Posterior cingulate gyrus (tissue), 11 donors: ENCODE measurements around the gene RBSN.

ENCODE experiments used
- DNase-seq, 10 donors: peaks; one replicate each; pipeline versions ENCODE4 v3.0.0 to v3.0.0-alpha.2; 2020 to 2021; ENCODE audit warnings: mixed read lengths in 3 of 10
- intact Hi-C: fragments of 100-400 bp; cut with DNase I; formaldehyde crosslinking; loops from one replicate; pipeline ENCODE4 v1.15.1; 2023

Gene RBSN

GRCh38 chr3:15102836-15103235, 3.9 kb upstream of the RBSN start:
- intact Hi-C loops: no loop called here
- no peak for DNase-seq

GRCh38 chr3:15102256-15102655, 3.3 kb upstream of the RBSN start:
- peak; percentile 38 to 95 (median 60) for DNase-seq
- intact Hi-C loops: no loop called here

- intact Hi-C loops: loop anchor here (1.0 to 5.0 kb wide), 4 partner anchors 34 to 447 kb away; partner anchors contain the start of genes CAPN7, CCDC174, MRPS25 and NR2C2
- peak in 2 of 10 donors; percentile 21 to 23 for DNase-seq
Observed at GRCh38 chr3:15099364-15100098, 583 bp upstream of the RBSN start.

GRCh38 chr3:15097891-15098290, 1.1 kb downstream of the RBSN start:
- intact Hi-C loops: loop anchor here (5.0 kb wide), 2 partner anchors 151 to 446 kb away; partner anchors contain the start of genes CCDC174 and NR2C2
- no peak for DNase-seq

- intact Hi-C loops: loop anchor here (5.0 kb wide), 2 partner anchors 149 to 444 kb away; partner anchors contain the start of genes CCDC174 and NR2C2
- DNase-seq: peak in 1 of 10 donors; percentile 13
Observed at GRCh38 chr3:15096046-15096445, 2.9 kb downstream of the RBSN start.

GRCh38 chr3:15094187-15094875, 4.6 kb downstream of the RBSN start:
- intact Hi-C loops: no loop called here
- no peak for DNase-seq

- DNase-seq: no peak
- intact Hi-C loops: no loop called here
Observed at GRCh38 chr3:15092686-15093085, 6.3 kb downstream of the RBSN start.

GRCh38 chr3:15091575-15091974, 7.4 kb downstream of the RBSN start:
- intact Hi-C loops: no loop called here
- no peak for DNase-seq

- no peak for DNase-seq
Observed at GRCh38 chr3:15089201-15089600, 9.7 kb downstream of the RBSN start.

GRCh38 chr3:15086699-15087098, 12.2 kb downstream of the RBSN start:
- DNase-seq: no peak
- intact Hi-C loops: no loop called here

More at GRCh38 chr3:15089201-15089600, 9.7 kb downstream of the RBSN start:
- intact Hi-C loops: no loop called here

- intact Hi-C loops: no loop called here
- no peak for DNase-seq
Observed at GRCh38 chr3:15086263-15086662, 12.7 kb downstream of the RBSN start.

- intact Hi-C loops: no loop called here
- DNase-seq: no peak
Observed at GRCh38 chr3:15083252-15083651, 15.7 kb downstream of the RBSN start.

- intact Hi-C loops: no loop called here
- no peak for DNase-seq
Observed at GRCh38 chr3:15081960-15082664, 16.8 kb downstream of the RBSN start.

- intact Hi-C loops: no loop called here
- no peak for DNase-seq
Observed at GRCh38 chr3:15079091-15079490, 19.9 kb downstream of the RBSN start.

GRCh38 chr3:15074500-15074899, 24.4 kb downstream of the RBSN start:
- intact Hi-C loops: no loop called here
- no peak for DNase-seq

GRCh38 chr3:15071699-15072098, 27.2 kb downstream of the RBSN start:
- intact Hi-C loops: no loop called here

GRCh38 chr3:15069441-15069840, 29.5 kb downstream of the RBSN start:
- intact Hi-C loops: no loop called here
- DNase-seq: no peak

More at GRCh38 chr3:15071699-15072098, 27.2 kb downstream of the RBSN start:
- no peak for DNase-seq

- intact Hi-C loops: no loop called here
Observed at GRCh38 chr3:15066467-15066866, 32.5 kb downstream of the RBSN start.

GRCh38 chr3:15065550-15066007, 33.4 kb downstream of the RBSN start:
- intact Hi-C loops: loop anchor here (1.0 kb wide), 1 partner anchor 34 kb away; the partner anchor contains the start of gene RBSN
- no peak for DNase-seq

More at GRCh38 chr3:15066467-15066866, 32.5 kb downstream of the RBSN start:
- no peak for DNase-seq

- peak; percentile 81 to 98 (median 88) for DNase-seq
- intact Hi-C loops: loop anchor here (1.0 kb wide), 1 partner anchor 34 kb away; the partner anchor contains the start of gene RBSN
Observed at GRCh38 chr3:15064835-15065549, 34.0 kb downstream of the RBSN start, which contains the start of gene MRPS25. Gene MRPS25, minus strand, starts transcription at chr3:15065315. Its CDS starts 121 bp downstream, at chr3:15065194.
